ENCODE results near the gene BMP5.
"Not testable (repeated sequence)": the region's sequence is repeated elsewhere in the genome, so short reads cannot be mapped to it uniquely, and the experiment has no call there.

The BMP5 gene

GRCh38 chr6:55875400-55875799, at the start of gene BMP5:
BMP5 (minus strand) TSS chr6:55875590; CDS start chr6:55874865, 725 bp downstream.
- no peak for DNase-seq

DNA sequence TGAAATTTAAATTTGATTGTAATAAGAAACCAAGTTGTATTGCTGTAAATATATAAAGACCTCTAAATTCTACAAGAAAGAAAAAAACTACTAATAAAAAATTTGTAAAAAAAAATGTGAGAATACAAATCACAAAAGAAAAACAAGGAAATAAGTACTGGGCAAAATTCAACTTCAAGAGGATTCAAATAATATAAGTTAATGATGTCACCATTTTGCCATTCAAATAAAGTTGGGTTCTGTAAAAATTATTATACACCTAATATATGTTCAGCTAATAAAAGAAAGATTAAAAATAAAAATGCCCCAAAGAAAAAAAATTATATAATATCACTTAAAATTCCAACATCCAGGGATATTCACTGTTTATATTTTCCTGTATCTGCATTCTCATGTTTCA, 47.0 kb upstream of the BMP5 start:
- no peak for DNase-seq

- no peak for DNase-seq
These were observed 44.4 kb upstream of the BMP5 start for GRCh38 chr6:55919716-55920308.

GRCh38 chr6:55918639-55919038, 43.2 kb upstream of the BMP5 start:
- no peak for DNase-seq

DNA sequence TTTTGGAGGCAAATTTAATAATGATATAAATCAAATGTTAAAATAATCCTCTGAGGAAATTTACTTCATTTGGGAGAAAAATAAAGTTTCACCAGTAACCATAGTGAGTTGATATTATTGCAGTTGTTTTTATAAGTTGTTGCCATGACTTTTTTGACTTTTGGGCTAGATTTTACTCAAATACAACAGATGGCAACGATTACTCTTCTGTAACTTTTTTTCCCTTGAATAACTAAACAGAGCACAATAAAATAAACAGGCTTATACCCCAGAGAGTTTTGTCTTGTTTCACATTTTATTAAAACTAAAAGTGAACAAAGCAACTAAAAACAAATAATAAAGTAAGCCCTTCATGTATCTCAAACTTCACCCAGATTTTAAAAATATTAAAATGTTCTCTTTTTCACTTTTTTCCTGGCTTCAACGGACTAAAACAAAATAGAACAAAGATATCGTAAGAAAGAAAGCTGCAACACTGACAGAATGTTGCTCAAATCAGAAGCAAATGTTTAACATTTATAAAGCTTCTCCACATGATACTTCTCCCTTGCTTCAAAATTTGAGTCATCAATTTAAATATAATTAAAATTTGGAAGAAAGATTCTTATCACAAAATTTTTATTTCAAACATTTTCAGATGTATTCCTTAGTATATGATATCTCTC, 42.5 kb upstream of the BMP5 start:
- no peak for DNase-seq

GRCh38 chr6:55916188-55916587, 40.8 kb upstream of the BMP5 start:
- no peak for DNase-seq

DNA sequence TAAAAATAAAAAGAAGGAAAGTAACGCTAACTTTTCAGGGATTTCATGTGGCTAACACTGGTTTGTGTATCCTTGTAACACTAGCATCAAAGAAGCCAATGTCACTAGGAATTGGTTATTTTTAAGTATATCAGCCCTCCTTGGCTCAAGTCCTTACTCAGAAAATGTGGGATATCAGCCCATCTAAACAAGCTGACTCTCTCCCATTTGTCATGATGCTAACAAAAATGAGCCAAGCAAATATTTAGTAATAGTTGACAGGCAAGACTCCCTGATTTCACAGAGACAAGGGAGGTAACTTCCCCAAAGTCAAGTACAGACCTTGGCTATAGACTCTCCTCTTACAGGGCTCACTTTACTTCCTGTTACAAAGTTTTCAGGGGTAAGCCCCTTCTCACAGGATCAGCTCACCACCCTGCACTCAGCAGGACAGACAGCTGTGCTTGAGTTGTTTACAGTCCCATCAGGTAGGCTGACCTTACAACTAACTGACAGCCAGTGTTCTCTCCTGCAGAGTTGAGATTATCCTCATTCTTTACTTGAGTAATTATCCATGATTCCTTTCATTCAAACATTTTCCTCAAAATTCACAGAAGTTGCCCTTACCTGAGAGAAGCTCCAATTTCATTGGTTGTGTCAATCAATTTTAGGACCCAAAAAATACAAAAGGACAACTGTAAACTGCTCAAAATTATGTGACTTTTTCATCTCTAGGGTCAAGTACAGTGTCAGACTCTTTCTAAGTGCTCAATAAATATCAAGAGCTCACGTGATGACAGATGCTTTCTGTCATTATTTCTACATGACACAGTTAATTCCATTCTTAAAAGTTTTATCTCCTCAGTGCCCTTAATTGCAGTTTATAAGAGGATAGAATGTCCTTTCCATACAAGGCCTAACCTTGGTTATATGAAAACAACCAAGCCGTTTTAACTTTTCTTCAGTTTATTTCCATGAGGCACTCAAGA, 38.1 kb upstream of the BMP5 start:
- DNase-seq: no peak

DNA sequence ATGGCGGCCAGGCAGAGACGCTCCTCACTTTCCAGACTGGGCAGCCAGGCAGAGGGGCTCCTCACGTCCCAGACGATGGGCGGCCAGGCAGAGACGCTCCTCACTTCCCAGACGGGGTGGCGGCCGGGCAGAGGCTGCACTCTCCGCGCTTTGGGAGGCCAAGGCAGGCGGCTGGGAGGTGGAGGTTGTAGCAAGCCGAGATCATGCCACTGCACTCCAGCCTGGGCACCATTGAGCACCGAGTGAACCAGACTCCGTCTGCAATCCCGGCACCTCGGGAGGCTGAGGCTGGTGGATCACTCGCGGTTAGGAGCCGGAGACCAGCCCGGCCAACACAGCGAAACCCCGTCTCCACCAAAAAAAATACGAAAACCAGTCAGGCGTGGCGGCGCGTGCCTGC, 35.1 kb upstream of the BMP5 start:
- DNase-seq: not testable (repeated sequence)

- not testable (repeated sequence) for DNase-seq
These were observed 34.5 kb upstream of the BMP5 start for GRCh38 chr6:55909911-55910310.

GRCh38 chr6:55902796-55903195, 27.4 kb upstream of the BMP5 start:
- DNase-seq: no peak

DNA sequence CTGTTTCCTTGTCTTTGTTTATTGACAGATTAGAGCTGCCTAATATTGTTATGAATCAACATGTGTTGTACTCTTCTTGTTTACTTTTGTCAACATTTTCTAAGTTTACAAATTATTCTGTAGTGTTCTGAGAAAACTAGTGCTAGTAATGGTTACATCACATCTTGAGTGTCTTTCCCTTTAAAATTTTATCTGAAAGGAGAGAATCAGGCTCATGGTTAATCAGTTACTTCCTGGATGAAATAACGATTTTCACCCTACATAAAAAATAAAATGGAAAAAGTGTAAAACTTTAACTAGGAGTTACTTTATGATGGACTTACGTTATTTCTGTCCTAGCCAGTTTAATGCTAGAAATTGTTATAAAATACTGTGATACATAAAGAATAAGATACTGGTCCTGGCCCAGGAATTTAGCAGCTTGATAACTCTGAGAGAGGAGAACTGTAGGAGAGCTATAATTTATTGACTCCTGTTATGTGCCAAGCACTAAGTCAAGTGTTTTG, 26.4 kb upstream of the BMP5 start:
- no peak for DNase-seq

- DNase-seq: no peak
These were observed 23.0 kb upstream of the BMP5 start for GRCh38 chr6:55898342-55898741.

DNA sequence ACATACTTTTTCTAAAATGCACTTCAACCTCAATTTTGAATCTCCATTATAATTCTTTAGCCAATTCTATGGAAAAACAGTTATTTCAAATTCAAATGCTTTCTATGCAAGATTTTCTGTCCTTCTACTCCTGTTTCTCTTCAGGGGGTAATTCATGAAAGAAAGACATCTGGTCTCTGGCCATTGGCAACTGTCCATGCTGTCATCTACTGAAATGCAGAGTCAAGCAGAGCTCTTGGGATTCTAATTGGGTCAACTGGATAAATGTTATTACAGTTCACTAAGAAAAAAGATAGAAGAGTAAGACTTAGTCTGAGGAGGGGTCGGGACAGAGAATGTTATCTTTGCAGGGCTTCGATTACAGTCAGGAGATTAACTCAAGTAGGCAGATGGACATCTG, 22.0 kb upstream of the BMP5 start:
- DNase-seq: no peak

- no peak for DNase-seq
These were observed 20.8 kb upstream of the BMP5 start for GRCh38 chr6:55895972-55896730.

GRCh38 chr6:55892749-55893357, 17.5 kb upstream of the BMP5 start:
- DNase-seq: no peak

GRCh38 chr6:55888917-55889316, 13.5 kb upstream of the BMP5 start:
- no peak for DNase-seq

GRCh38 chr6:55886185-55886836, 10.9 kb upstream of the BMP5 start:
- no peak for DNase-seq

GRCh38 chr6:55882718-55883569, 7.6 kb upstream of the BMP5 start:
- DNase-seq: no peak

DNA sequence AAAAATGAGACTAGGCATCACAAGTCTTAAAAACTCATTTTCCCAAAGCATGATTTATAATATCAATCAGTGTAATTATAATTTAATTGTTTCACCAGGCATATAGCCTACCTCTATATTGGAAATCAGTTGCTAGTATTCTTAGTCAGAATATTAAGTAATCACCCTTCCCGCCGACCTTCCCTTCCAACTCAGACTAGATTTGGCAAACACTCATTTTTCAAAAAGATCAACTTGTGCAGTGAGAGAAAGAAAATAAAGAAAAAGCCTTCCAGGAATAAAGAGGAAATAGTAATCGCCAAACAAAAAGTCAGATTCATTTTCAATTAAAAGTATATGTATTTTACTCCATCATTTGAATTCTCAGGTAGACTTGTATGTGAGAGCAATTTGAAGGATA, 1.9 kb upstream of the BMP5 start:
- DNase-seq: no peak

GRCh38 chr6:55874316-55874715, 1.1 kb downstream of the BMP5 start:
- no peak for DNase-seq

- no peak for DNase-seq
These were observed 2.5 kb downstream of the BMP5 start for GRCh38 chr6:55872866-55873265.

Data from activated CD4-positive, alpha-beta T cell treated with anti-CD3 and anti-CD28 coated beads for 48 hours (primary cell).